GOT3 (cell line): ENCODE results near the gene TMEM131.
"Not testable (repeated sequence)": the region's sequence is repeated elsewhere in the genome, so short reads cannot be mapped to it uniquely, and the experiment has no call there.

ENCODE experiments used
- DNase-seq: peaks from one replicate; lab custom pipeline; 2025; ENCODE audit warnings: mixed read lengths; lab: John Stamatoyannopoulos, UW

Gene TMEM131, protein sequence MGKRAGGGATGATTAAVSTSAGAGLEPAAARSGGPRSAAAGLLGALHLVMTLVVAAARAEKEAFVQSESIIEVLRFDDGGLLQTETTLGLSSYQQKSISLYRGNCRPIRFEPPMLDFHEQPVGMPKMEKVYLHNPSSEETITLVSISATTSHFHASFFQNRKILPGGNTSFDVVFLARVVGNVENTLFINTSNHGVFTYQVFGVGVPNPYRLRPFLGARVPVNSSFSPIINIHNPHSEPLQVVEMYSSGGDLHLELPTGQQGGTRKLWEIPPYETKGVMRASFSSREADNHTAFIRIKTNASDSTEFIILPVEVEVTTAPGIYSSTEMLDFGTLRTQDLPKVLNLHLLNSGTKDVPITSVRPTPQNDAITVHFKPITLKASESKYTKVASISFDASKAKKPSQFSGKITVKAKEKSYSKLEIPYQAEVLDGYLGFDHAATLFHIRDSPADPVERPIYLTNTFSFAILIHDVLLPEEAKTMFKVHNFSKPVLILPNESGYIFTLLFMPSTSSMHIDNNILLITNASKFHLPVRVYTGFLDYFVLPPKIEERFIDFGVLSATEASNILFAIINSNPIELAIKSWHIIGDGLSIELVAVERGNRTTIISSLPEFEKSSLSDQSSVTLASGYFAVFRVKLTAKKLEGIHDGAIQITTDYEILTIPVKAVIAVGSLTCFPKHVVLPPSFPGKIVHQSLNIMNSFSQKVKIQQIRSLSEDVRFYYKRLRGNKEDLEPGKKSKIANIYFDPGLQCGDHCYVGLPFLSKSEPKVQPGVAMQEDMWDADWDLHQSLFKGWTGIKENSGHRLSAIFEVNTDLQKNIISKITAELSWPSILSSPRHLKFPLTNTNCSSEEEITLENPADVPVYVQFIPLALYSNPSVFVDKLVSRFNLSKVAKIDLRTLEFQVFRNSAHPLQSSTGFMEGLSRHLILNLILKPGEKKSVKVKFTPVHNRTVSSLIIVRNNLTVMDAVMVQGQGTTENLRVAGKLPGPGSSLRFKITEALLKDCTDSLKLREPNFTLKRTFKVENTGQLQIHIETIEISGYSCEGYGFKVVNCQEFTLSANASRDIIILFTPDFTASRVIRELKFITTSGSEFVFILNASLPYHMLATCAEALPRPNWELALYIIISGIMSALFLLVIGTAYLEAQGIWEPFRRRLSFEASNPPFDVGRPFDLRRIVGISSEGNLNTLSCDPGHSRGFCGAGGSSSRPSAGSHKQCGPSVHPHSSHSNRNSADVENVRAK (N-terminal part only)

DNA sequence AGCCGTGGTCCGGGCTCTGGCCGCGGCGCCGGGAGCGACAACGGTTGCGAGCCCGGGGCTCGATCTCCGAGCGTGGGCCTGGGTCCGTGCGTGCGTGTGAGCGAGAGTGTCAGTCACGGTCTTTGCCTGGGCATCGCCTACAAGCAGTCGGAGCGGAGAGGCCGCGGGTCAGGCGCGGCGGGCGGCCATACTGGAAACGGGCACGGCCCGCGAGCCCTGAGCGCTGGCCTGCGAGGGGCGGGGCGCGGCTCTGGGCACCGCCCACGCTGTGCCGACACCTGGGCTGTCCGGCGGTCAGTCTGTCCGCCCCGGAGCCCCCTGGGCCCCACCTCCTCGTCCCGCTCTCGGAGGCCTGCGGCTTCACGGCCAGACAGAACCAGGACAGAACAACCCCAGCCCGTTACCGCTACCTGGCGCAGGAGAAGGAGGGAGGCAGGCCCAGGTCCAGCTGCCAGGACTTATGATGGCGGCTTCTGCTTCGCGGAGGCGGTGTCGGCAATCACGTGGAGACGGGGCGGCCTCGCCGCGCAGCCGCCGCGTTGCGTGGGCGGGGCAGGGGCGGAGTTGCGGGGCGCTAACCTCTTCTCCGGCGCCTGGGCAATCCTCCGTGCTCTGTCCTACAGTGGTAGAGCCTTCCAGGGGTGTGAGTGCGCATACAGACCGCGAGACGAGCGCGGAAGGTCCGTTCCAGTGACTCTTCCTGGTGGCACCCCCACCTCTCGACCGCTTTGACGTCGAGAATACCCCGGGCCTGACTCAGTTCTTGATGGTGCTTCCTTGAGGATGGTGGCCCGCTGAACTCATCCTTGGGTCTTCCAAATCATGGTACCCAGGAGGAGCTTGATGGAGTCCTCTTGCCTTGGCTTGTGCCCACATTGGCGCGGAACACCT lies at the start of gene TMEM131:
TSS of gene TMEM131 (minus strand) at position 215 of the 891 bp plus-strand sequence. CDS start 286 bp downstream, outside the sequence.
- DNase-seq = peak; percentile 82

DNA sequence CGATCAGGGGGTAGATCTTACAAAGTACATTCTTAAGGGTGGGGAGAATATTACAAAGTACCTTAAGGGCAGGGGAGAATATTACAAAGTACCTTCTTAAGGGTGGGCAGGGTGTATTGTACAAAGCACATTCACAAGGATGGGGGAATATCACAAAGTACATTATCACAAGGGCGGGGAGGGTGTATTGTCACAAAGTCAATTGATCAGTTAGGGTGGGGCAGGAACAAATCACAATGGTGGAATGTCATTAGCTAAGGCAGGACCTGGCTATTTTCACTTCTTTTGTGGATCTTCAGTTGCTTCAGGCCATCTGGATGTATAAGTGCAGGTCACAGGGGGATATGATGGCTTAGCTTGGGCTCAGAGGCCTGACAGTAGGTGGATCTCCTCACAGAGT lies 49.0 kb upstream of the TMEM131 start:
- DNase-seq = not testable (repeated sequence)

DNA sequence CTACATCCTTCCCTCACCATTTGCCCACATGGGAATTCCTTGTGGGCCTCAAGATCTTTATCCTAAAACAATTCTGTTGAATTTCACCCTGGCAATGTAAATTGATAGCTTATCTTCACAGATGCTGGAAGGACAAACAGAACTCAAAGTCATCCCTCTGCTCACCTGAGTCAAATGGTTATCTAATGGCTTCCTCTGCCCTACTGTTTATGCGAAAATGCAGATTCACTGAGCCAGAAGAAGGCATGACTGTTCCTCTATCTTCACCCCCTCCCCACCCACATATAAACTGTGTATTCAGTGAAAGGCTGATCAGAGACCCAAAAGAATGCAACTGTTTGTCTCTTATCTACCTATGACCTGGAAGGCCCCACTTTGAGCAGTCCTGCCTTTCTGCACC lies 47.4 kb upstream of the TMEM131 start:
- DNase-seq = no peak

DNA sequence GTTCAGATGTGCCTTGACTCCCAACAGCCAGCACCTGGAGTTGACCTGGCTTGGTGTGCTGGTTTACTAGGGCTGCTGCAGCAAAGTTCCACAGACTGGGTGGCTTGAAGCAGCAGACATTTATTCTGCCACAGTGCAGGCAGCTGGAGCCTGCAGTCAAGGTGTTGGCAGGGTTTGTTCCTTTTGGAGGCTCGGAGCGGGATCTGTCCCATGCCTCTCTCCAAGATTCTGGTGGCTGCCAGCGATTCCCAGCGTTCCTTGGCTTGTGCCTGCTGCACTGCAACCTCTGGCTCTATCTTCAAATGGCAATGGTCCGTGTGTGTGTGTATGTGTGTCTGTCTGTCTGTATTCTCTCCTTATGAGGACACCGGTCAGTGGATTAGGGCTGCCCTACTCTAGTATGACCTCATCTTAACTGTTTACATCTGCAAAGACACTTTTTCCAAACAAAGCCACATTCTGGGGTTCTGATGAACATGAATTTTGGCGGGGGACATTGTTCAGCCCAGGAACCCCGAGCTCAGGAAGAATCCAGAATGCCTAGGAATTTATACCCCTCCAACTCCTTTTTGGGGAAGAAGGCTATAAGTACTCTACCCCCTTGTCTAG lies 44.7 kb upstream of the TMEM131 start:
- no peak for DNase-seq

DNA sequence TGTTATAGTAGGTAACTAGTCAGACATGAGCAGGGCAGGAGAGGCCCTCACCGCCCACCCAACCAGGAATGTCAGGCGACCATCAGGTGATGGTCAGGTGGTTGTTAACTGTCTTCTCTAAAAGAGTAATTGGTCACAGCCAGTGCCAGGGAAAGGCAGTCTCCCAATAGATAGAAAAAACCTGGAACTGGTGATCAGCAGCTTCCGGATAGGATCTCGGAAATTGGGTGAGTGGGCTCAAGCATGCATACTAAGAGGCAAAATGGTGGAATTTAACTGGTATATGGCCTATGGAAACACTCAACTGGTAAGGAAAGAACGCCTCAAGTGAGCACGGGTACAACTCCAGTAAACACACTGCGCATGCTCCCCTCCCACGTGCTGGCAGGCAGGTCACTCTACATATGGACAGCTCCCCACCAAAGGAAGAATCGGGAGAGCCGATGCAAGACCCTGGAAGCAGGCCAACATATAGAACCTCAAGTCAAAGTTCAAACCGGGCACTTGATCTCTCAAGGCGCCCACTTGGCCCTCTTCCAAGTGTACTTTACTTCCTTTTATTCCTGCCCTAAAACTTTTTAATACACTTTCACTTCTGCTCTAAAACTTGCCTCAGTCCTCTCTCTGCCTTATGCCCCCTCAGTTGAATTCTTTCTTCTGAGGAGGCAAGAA lies 43.5 kb upstream of the TMEM131 start:
- DNase-seq = no peak

DNA sequence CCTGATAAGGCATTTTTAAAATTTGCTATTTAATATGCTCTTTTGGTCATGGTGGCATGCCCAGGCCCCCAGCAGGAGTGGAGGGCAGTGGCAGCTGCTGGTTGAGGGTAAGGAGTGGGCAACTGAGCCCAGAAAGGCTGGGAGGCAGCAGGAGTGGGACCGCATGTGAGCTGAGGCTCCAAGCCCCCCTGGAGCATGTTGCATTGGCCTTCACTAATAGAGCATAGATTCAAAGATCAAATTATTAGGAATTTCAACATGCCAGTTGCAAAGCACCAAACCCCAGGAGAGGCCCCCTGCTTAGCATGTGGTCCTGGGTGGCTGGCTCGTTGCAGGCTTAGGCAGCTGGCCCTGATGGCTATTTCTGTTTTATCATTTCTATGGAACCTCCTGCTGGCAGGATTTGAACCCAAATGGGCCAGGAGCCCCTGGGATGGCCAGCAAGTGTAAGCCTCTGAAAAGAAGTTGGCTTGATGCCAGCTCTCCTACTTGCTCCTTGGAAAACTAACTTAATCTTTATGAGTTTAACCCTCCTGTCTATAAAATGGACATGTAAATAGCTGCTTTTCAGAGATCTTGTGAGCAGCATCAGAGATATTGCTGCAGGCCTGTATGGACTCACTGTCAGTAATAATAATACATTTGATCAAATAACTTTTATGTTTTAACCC lies 42.1 kb upstream of the TMEM131 start:
- no peak for DNase-seq

DNA sequence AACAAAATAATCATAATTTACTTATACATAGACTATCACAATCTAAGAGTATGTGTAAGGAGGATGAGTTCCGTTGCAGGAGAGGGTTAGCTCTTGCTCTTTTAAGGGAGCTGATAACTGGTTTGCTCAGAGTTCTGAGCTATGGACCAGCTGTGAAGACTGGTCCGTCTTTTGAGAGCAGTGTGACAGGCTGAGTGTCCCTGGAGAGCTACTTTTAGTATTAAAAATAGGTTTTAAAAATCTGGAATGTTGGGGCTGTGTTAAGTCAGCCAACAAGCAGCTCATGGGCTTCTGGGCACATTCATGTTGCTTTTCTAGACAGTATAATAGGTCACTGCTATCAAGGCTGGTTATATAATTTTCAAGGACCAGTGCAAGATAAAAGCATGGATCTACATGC lies 41.5 kb upstream of the TMEM131 start:
- no peak for DNase-seq

DNA sequence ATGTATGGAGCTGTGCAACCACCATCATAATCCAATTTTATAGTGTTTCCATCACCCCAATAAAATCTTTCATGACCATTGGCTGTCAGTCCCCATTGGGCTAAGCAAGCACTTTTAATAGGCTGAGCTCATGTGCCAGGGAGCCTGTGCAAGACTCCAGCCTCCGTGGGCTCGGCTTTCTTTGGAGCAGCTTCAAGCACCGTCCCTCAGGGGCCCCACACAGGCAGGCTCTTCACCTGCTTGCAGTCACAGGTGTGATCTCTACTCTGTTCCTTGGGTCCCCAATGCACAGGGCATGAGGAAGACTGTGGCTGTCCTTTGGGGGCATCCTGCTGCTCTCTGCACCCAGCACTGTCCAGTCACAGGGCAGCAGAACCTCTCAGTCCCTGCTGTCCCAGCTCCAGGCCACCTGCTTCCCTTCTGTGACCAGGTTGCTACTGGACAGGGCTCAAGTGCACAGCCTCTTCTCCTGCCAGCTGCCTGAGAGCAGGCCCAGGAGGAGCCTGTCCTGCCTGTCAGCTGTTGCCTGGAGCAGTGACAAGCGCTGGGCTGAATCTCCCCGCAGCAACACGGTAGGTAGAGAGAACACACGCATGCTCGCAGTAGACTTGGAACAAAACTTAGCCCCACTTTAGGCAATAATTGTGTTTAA lies 40.7 kb upstream of the TMEM131 start:
- no peak for DNase-seq

DNA sequence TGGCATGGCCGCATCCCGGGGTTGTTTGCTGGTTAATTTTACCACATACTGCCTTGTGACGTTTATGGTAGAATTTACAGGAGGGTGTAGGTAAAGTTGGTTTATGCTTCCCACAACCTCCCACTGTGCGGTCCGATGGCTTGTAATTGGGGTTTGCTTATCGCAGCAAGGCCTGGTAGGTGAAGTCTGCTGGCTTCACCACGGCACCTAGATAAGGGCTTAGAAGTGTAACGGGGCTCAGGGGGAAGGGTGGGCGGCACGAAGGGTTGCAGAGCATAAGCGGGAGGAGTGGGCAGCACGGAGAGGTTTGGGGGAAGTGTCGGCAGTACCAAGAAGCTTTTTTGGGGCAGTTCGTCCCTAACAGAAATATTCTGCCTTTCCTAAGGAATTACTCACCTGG lies 39.0 kb upstream of the TMEM131 start:
- DNase-seq = no peak

DNA sequence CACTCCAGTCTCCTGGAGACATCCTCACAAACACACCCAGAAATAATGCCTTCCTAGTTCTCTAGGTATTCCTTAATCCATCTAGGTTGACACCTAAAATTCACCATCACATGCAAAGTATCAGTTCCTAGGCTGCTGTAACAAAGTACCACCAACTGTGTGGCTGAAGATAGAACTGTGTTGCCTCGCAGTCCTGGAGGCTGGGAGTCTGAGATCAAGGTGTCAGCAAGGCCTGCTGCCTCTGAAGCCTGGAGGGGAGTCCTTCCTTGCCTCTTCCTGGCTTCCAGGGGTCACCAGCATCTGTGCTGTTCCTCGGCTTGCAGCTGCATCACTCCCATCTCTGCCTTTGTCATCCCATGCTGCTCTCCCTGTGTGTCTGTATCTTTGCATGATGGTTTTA lies 36.3 kb upstream of the TMEM131 start:
- DNase-seq = no peak

DNA sequence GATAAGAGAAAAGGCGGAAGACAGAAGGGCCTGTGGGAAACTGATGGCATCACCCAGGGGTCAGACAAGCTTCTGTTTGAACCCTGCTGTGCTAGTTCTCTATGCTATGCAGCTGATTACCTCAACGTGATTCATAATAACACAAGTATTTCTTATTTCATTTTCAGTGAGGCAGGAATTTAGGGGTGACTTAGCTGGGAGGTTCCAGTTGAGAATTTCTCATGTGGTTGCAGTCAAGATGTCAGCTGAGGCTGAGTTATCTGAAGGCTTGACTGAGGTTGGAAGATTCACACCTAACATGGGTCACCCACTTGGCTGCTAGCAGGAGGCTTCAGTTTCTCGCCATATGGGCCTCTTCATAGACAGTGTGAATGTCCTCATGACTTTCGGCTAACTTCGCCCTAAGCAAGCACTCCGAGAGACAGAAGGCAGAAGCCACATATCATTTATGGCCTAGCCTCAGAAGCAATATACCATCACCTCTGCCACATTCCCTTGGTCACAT lies 34.0 kb upstream of the TMEM131 start:
- no peak for DNase-seq

DNA sequence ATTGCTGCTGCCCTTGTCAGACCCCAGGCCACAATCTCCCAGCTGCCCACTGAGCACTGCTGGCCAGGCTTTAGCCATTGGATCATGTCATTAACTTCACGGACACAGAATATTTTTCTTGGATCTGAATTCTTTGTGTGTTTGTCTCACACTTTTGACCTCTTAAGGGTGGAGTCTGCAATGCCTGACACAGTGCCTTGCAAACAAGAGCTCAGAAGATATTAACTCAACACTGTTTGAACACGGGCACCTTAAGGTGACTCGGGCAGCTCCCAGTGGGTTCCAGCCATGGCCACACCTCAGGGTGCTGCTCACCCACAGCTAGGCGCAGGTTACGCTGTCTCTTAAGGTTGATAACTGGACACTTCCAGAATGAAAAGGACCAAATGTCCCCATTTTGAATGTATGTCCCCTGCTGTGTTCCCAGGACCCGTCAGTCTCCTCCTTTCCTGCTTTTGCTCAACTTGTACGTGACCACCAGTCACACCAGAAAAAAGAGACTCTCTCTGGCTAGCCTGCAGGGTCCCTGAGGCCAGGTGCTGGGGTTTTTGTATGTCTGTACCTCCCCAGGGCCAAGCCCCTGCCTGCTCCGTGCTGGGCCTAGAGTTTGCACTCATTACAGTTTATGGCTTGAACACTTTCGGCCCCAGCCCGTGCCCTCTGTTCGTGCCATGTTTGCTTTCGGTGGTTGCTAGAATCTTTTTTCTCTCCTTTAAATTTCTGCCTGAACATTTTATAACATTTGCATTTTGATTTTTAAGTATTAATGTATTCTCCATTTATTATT lies 33.4 kb upstream of the TMEM131 start:
- no peak for DNase-seq

DNA sequence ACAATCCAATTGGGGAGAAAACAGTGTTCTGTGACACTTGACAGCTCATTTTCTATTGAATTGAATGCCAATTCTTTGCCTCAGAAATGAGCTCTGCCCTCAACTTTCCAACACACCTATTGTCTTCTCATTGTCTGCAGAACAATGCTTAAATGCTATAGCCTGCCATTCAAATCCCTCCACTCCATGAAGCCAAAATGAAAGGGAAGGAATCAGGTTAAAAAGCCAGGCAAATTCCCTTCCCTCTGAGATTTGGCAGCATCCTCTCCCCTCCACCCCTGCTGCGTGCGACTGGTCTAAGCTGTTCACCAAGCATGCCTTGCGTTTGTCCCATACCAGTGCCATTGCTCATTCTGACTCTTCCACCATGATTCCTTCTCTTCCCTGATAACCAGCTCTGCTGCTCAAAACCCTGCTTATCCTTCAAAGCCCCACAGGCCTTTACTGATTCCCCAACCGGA lies 32.4 kb upstream of the TMEM131 start:
- DNase-seq = no peak

DNA sequence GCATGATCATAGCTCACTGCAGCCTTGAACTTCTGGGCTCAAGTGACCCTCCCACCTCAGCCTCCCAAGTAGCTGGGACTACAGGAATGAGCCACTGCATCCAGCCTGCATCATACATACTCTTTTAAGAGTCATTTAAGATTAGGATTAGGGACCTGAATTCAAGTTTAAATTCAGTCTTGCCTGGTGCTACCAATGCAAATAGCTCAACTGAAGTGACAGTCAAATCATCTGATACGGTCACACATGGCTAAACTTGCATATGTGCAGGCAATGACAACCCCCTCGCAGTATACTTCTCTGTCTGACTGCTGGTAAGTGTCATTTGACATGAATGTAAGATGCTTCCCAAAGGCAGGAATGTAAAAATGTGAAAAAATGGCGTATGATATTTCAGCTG lies 31.8 kb upstream of the TMEM131 start:
- no peak for DNase-seq

DNA sequence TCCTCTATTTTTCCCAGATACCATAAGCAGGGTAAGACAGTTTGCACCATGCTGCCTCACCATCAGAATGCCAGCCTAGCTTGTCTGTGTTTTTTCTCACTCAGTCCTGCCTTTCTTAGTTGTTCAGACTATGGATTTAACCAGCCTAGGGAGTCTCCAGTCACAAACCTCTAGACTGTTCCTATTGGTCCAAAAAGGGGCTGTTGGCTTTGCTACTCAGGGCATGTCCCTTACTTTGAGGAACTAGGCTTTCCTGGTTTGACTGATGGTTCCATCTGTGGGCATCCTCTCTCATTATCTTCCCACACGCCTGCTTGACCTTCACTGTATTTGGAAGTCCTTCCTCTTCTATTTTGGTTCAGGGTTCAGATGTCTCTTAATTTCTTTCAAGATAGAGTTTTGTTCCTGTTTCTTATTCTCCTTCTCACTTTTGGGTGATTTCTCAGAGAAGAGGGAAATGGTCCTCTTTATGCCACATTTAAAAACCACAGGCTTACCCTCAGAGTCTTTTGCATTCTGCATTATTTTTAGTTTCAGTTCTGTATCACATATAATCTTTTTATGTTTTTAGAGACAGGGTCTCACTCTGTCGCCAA lies 31.3 kb upstream of the TMEM131 start:
- no peak for DNase-seq

DNA sequence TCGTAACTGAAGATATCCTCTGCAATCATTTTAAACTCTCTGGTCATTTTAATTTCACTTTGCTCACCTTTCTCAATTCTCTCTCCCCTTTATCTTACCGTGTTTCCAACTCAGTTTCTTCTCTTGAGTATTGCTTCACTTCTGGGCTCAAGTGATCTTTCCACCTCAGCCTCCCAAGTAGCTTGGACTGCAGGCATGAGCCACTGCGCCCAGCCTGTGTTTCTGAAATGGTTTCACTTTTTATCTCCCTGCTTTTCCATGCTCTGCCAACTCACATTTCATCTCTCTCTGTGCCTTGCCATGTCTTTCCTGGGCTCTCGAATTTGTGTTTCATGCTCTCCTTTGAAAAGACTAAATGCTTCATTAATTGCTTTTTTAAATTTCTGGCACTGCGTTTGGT lies 30.5 kb upstream of the TMEM131 start:
- no peak for DNase-seq

DNA sequence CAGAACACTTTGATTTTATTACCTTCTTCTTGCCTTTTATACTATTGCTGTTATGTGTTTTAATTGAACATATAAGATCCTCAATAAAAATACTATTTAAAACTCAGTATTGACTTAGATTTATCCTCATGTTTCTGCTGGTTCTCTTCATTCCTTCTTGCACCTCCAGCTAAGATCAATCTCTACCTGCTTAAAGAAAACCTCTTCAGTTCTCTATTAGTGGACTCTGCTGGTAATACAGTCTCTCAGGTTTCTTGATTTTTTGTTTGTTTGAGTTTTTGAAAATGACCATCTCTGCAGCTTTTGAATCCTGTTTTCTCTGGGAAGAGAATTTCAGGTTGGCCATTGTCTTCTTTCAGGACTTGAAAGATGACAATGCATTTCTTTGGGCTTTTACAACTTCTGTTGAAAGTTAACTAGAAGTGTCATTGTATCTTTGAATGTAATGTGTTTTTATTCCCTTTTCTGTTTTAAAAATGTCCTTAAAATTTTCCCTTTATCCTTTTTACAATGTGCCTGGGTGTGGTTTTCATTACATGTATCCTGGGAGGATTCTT lies 29.8 kb upstream of the TMEM131 start:
- DNase-seq = no peak
